Ovary (tissue), 9 donors: ENCODE results near the gene LYPD1. TPM values are rescaled to one million over a fixed set of nuclear protein-coding genes. Genes with fewer than 3 reads are reported as not detected.

ENCODE experiments used
- DNase-seq, 5 donors: peaks; one replicate each; pipeline ENCODE4 v3.0.0-alpha.2; 2019 to 2020
- H3K27ac ChIP-seq, 2 donors: fragments of 200-600 bp; one replicate each; pipeline versions ENCODE4 v1.5.1 to v1.8.0; 2019 to 2022
- H3K27me3 ChIP-seq: fragments of 200-600 bp; one replicate; pipeline ENCODE4 v1.8.0; 2022
- H3K36me3 ChIP-seq: fragments of 200-600 bp; sonication (generic); one replicate; pipeline ENCODE4 v1.5.1; 2019
- H3K4me1 ChIP-seq: one replicate; pipeline ENCODE4 v1.8.1; 2013; ENCODE audit warnings: mild to moderate bottlenecking, moderate library complexity; ENCODE audit not compliant: insufficient read depth
- H3K4me3 ChIP-seq: fragments of 200-600 bp; sonication (generic); one replicate; pipeline ENCODE4 v1.5.1; 2017
- H3K9me3 ChIP-seq, 2 donors: fragments of 200-600 bp in 1 of 2; sonication (generic) in 1 of 2; one replicate each; pipeline versions ENCODE4 v1.5.1 to v1.8.1; 2013 to 2019; ENCODE audit warnings: mild to moderate bottlenecking in 1 of 2, moderate library complexity in 1 of 2
- EP300 ChIP-seq: sonication (generic); formaldehyde crosslinking; IDR thresholded peaks from one replicate; pipeline ENCODE4 v1.6.1; 2017; ENCODE audit warnings: antibody characterized with exemption
- POLR2A ChIP-seq: fragments of 450-650 bp; IDR thresholded peaks from one replicate; pipeline ENCODE4 v1.6.1; 2017; ENCODE audit warnings: antibody characterized with exemption, mild to moderate bottlenecking, moderate library complexity
- WGBS, 3 donors: extraction: QIAGEN DNeasy Blood & Tissue Kit in 1 of 3; methylation state at CpG; one replicate each; pipeline versions ENCODE4 v1.1.5 to v1.1.7; 2013 to 2017; 5-methylcytosine and 5-hydroxymethylcytosine counted together
- intact Hi-C, 4 donors: fragments of 100-400 bp; cut with DNase I; formaldehyde crosslinking; loops; one replicate each; pipeline versions ENCODE4 v1.11.0 to v1.15.1; 2022 to 2023
- polyA plus RNA-seq, 2 donors: library from polyadenylated mRNA; stranded (reverse); fragments of 200-250 nt in 1 of 2; fragments of 350-450 nt in 1 of 2; fragmentation: Illumina TruSeq in 1 of 2; extraction: RNeasy Lipid Tissue Mini Kit (QIAGEN cat#74804) in 1 of 2; gene quantifications; one replicate each; pipeline ENCODE4 v1.2.3, GENCODE V29; 2013 to 2014
- total RNA-seq, 7 donors: library from RNA; depleted of rRNA in 2 of 7; stranded (reverse); fragments of >200 nt in 2 of 7; fragmentation: NEBNext Ultra II Directional in 3 of 7; extraction: Animal tissue kit (Norgen Biotek cat#: 25700) in 3 of 7; gene quantifications; one replicate each; pipeline versions ENCODE4 v1.1.0 to v1.2.4, GENCODE V29; 2016 to 2023
- TF ChIP-seq, protein P1 (sequence below), 3 donors: fragments of 450-650 bp in 2 of 3; fragments of 200-600 bp in 1 of 3; IDR thresholded peaks; one replicate each; pipeline versions ENCODE4 v1.5.1 to v1.8.0; 2016 to 2022; ENCODE audit warnings: antibody characterized with exemption in 3 of 3, mild to moderate bottlenecking in 1 of 3
- donor health status: DM: no; HTN: no; CAD: no; lungs with moderate emphysema.
- donor health status: DM: no; HTN: no; CAD: no.
- donor health status: Bipolar disorder and iron deficiency.
- donor health status: DM: yes; HTN: yes; CAD: no.
- donor health status: DM: no; HTN: no; CAD: no.
- donor health status: DM: yes; HTN: yes; CAD: no.

LYPD1 gene
- total and polyA plus RNA-seq, 9 donors, result 0.83 to 77.3 (median 6.9) TPM; not detected in 2

DNA sequence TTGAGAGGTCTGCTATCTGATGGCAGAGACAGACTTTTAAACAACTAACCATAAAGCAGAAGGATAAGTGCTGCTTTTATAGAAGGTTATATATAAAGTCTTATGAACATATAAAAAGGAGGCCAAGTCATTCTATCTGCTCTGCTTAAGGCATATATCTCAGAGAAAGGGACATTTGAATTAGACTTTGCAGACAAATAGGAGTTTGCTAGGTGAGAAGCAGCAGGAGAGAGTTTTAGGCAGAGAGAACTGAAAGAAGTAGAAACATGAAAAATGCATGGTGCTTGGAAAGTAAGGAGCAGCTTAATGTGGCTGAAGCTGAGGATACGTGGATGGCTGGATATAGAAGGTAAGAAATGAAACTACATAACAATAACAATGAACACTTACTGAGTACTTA is 65.4 kb downstream of the LYPD1 start:
- WGBS, 3 donors, result 73 to 89% (median 79%) methylated on average over 1 of the region's 1 CpG
- no peak for TF ChIP-seq EP300

DNA sequence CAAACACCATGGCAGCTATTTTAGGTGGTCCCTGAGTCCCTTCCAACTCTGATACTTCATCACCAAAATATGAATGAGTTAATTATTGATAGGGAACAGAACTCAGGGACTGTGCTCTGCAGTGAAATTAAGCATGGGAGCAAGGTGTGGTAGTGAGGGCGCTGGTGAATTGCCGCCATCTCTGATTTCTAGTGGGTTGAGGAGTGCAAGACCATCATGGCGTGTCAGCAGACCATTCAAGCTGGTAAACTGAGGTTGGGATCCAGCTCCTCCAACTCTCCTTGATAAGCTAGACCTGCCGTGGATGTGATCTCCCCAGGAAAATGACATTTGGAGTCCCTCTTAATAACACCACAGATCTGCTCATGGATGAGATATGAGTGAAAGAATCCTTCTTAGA is 70.4 kb downstream of the LYPD1 start:
- Histone ChIP-seq H3K9me3 (no peaks in the 10 kb centered on the region), H3K27ac (no peak overlapping the region), H3K4me1 (no peaks in the 10 kb centered on the region), H3K27me3 (no peaks in the 10 kb centered on the region), H3K4me3 (no peak overlapping the region), H3K36me3 (no peaks in the 10 kb centered on the region)
- no peak for DNase-seq
- TF ChIP-seq, protein P1, sequence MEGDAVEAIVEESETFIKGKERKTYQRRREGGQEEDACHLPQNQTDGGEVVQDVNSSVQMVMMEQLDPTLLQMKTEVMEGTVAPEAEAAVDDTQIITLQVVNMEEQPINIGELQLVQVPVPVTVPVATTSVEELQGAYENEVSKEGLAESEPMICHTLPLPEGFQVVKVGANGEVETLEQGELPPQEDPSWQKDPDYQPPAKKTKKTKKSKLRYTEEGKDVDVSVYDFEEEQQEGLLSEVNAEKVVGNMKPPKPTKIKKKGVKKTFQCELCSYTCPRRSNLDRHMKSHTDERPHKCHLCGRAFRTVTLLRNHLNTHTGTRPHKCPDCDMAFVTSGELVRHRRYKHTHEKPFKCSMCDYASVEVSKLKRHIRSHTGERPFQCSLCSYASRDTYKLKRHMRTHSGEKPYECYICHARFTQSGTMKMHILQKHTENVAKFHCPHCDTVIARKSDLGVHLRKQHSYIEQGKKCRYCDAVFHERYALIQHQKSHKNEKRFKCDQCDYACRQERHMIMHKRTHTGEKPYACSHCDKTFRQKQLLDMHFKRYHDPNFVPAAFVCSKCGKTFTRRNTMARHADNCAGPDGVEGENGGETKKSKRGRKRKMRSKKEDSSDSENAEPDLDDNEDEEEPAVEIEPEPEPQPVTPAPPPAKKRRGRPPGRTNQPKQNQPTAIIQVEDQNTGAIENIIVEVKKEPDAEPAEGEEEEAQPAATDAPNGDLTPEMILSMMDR (IDR thresholded peaks at IDR 0.05), result no peak
- TF ChIP-seq EP300, result no peak
- no peak for TF ChIP-seq POLR2A
- intact Hi-C loops, result no loop called here
- 93 to 97% (median 94%) methylated on average over 4 of the region's 4 CpGs for WGBS, 3 donors

More for the DNA sequence above, 65.4 kb downstream of the LYPD1 start:
- intact Hi-C loops, result no loop called here
- DNase-seq, result no peak
- Histone ChIP-seq H3K27me3 (no peaks in the 10 kb centered on the region), H3K9me3 (no peaks in the 10 kb centered on the region), H3K4me3 (no peak overlapping the region), H3K4me1 (no peaks in the 10 kb centered on the region), H3K36me3 (no peaks in the 10 kb centered on the region), H3K27ac (no peak overlapping the region)

DNA sequence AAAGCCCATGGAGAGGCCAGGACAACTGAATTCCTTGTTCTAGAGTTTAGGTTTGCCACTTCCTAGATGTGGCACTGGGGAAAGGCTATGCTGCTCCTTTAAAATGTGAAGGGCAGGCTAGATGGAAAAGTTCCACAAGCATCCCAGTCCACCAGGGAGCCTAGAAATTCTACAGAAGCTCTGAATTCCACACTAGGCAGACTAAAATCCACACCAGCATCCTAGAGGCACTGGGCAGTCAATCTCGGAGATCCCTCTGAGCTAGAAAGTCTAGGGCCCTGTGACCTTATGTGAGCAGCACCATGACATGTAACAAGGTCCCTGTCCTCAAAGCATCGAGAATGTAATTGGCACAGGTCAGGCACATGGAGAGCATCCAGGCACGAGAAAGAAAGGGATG is 71.5 kb downstream of the LYPD1 start:
- H3K9me3 ChIP-seq, result no peaks in the 10 kb centered on the region

DNA sequence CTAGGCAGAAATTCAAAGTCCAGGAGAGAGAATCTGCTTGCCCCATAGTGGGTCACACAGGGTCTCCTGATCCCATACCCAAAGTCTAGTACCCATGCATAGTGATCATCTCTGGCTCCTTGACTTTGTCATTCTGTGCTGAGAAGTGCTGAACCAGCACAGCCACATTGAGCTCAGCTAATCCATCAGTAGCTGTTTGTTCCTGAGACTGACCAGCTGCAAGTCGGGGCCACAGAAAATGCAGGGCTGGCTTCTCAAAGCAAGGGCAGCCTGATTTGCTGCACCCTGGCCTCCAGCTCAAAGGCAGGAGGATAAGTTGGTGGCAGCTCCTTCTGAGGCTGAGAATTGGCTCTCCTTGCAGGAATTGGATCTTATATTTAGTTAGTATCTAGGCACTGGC is 72.2 kb downstream of the LYPD1 start:
- Histone ChIP-seq H3K9me3 (no peaks in the 10 kb centered on the region), H3K27me3 (no peaks in the 10 kb centered on the region), H3K36me3 (no peaks in the 10 kb centered on the region), H3K4me1 (no peaks in the 10 kb centered on the region), H3K4me3 (no peak overlapping the region), H3K27ac (no peak overlapping the region)
- intact Hi-C loops, result no loop called here
- no peak for DNase-seq
- WGBS, 3 donors, result 87 to 94% (median 93%) methylated on average over 1 of the region's 1 CpG
- TF ChIP-seq, protein P1 (IDR thresholded peaks at IDR 0.05), result no peak
- no peak for TF ChIP-seq EP300
- TF ChIP-seq POLR2A, result no peak

More for the DNA sequence above, 71.5 kb downstream of the LYPD1 start:
- no peak overlapping the region for H3K4me3 ChIP-seq
- no peak overlapping the region for H3K27ac ChIP-seq
- no peak for DNase-seq
- 61 to 73% (median 64%) methylated on average over 3 of the region's 3 CpGs for WGBS, 3 donors
- no peaks in the 10 kb centered on the region for H3K36me3 ChIP-seq
- no peaks in the 10 kb centered on the region for H3K27me3 ChIP-seq
- no peaks in the 10 kb centered on the region for H3K4me1 ChIP-seq
- intact Hi-C loops, result no loop called here
- TF ChIP-seq POLR2A (no peak), EP300 (no peak)
- TF ChIP-seq, protein P1 (IDR thresholded peaks at IDR 0.05), result no peak

DNA sequence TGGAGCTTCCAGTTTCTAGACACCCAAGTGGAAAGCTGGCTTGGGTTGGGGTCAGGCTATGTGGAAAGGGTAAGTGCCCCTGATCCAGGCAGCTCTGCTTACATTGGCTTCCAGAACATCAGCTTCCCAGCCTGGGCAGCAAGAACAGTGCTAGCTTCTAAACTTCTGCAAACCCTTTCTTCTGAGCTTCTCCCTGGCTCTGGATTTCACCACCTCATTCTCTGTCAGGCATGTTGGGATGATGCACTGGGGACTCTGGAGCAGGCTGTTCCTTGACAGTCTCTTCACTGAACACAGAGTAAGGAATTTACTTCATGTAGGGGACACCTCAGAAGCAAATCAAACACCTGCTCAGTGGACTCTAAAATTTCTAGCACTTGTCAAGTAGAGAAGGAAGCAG is 72.8 kb downstream of the LYPD1 start:
- Histone ChIP-seq H3K9me3 (no peaks in the 10 kb centered on the region), H3K4me3 (no peak overlapping the region), H3K27me3 (no peaks in the 10 kb centered on the region), H3K4me1 (no peaks in the 10 kb centered on the region), H3K27ac (no peak overlapping the region), H3K36me3 (no peaks in the 10 kb centered on the region)
- TF ChIP-seq, protein P1 (IDR thresholded peaks at IDR 0.05), result no peak
- TF ChIP-seq POLR2A (no peak), EP300 (no peak)
- intact Hi-C loops, result no loop called here
- no peak for DNase-seq
